Measurements from ENCODE around the gene SNED1.

The SNED1 gene

GRCh38 chr2:241131531-241131930, 133.1 kb downstream of the SNED1 start:
- Histone ChIP-seq H3K4me1 (ENCODE audit: control insufficient read depth, insufficient read depth, low read length) (no peaks in the 10 kb centered on the region), H3K9me3 (ENCODE audit: control insufficient read depth, low read length) (no peaks in the 10 kb centered on the region), H3K4me3 (ENCODE audit: low read length) (no peak overlapping the region), H3K36me3 (ENCODE audit: control insufficient read depth, insufficient read depth, low read length) (no peaks in the 10 kb centered on the region), H3K9ac (ENCODE audit: low read length) (no peak overlapping the region), H3K27me3 (ENCODE audit: control insufficient read depth, insufficient read depth, low read length) (no peaks in the 10 kb centered on the region)

GRCh38 chr2:241132538-241133435, 134.4 kb downstream of the SNED1 start:
- Histone ChIP-seq H3K36me3 (ENCODE audit: control insufficient read depth, insufficient read depth, low read length) (no peaks in the 10 kb centered on the region), H3K9me3 (ENCODE audit: control insufficient read depth, low read length) (no peaks in the 10 kb centered on the region), H3K9ac (ENCODE audit: low read length) (no peak overlapping the region), H3K4me3 (ENCODE audit: low read length) (no peak overlapping the region), H3K27me3 (ENCODE audit: control insufficient read depth, insufficient read depth, low read length) (no peaks in the 10 kb centered on the region), H3K4me1 (ENCODE audit: control insufficient read depth, insufficient read depth, low read length) (no peaks in the 10 kb centered on the region)

DNA sequence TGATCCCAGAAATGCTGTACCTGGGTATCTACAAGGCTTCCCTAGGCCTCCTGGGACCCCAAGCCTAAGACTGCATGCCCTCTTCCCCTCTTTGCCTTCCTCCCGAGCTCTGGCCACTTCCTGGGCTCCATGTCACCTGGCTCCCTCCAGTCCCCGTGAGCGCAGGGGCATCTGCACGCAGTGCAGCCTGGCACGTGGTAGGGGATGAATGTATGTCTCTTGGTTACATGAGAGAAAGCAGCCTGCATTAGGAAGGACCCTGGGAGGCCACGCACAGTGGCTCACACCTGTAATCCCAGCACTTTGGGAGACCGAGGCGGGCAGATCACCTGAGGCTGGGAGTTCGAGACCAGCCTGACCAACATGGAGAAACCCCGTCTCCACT, 135.0 kb downstream of the SNED1 start:
- no peaks in the 10 kb centered on the region for H3K4me1 ChIP-seq (ENCODE audit: control insufficient read depth, insufficient read depth, low read length)
- no peaks in the 10 kb centered on the region for H3K9me3 ChIP-seq (ENCODE audit: control insufficient read depth, low read length)
- H3K4me3 ChIP-seq (ENCODE audit: low read length) = no peak overlapping the region
- no peaks in the 10 kb centered on the region for H3K36me3 ChIP-seq (ENCODE audit: control insufficient read depth, insufficient read depth, low read length)
- no peaks in the 10 kb centered on the region for H3K27me3 ChIP-seq (ENCODE audit: control insufficient read depth, insufficient read depth, low read length)
- H3K9ac ChIP-seq (ENCODE audit: low read length) = no peak overlapping the region

GRCh38 chr2:241134711-241135110, 136.3 kb downstream of the SNED1 start:
- Histone ChIP-seq H3K4me1 (ENCODE audit: control insufficient read depth, insufficient read depth, low read length) (no peaks in the 10 kb centered on the region), H3K27me3 (ENCODE audit: control insufficient read depth, insufficient read depth, low read length) (no peaks in the 10 kb centered on the region), H3K9ac (ENCODE audit: low read length) (no peak overlapping the region), H3K36me3 (ENCODE audit: control insufficient read depth, insufficient read depth, low read length) (no peaks in the 10 kb centered on the region), H3K4me3 (ENCODE audit: low read length) (no peak overlapping the region), H3K9me3 (ENCODE audit: control insufficient read depth, low read length) (no peaks in the 10 kb centered on the region)

GRCh38 chr2:241135737-241136136, 137.3 kb downstream of the SNED1 start:
- H3K27me3 ChIP-seq (ENCODE audit: control insufficient read depth, insufficient read depth, low read length) = no peaks in the 10 kb centered on the region
- H3K36me3 ChIP-seq (ENCODE audit: control insufficient read depth, insufficient read depth, low read length) = no peaks in the 10 kb centered on the region
- no peaks in the 10 kb centered on the region for H3K4me1 ChIP-seq (ENCODE audit: control insufficient read depth, insufficient read depth, low read length)
- H3K4me3 ChIP-seq (ENCODE audit: low read length) = no peak overlapping the region
- H3K9me3 ChIP-seq (ENCODE audit: control insufficient read depth, low read length) = no peaks in the 10 kb centered on the region
- H3K9ac ChIP-seq (ENCODE audit: low read length) = no peak overlapping the region

DNA sequence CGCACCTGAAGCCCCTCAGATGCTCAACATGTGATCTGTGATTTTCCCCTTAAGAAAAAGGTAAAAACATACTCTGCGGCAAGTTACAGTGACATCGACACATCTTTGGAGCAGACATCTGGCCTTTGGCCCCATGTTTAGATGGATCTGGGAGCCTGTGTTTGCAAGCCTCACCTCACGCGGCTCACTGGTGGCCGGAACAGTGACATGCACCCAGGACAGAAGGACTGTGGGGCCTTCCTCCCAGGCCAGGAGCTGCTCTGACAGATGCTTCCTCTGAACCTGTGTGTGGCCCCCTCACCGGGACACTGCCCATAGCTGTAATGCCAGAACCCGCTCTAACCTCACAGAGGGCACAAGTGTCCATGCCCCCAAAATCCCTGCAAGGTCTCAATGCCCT, 137.8 kb downstream of the SNED1 start:
- H3K36me3 ChIP-seq (ENCODE audit: control insufficient read depth, insufficient read depth, low read length) = no peaks in the 10 kb centered on the region
- no peaks in the 10 kb centered on the region for H3K4me1 ChIP-seq (ENCODE audit: control insufficient read depth, insufficient read depth, low read length)
- H3K9me3 ChIP-seq (ENCODE audit: control insufficient read depth, low read length) = no peaks in the 10 kb centered on the region
- no peak overlapping the region for H3K4me3 ChIP-seq (ENCODE audit: low read length)
- no peaks in the 10 kb centered on the region for H3K27me3 ChIP-seq (ENCODE audit: control insufficient read depth, insufficient read depth, low read length)
- H3K9ac ChIP-seq (ENCODE audit: low read length) = no peak overlapping the region

- no peak overlapping the region for H3K4me3 ChIP-seq (ENCODE audit: low read length)
- no peaks in the 10 kb centered on the region for H3K36me3 ChIP-seq (ENCODE audit: control insufficient read depth, insufficient read depth, low read length)
These were observed 138.3 kb downstream of the SNED1 start for GRCh38 chr2:241136661-241137260.

DNA sequence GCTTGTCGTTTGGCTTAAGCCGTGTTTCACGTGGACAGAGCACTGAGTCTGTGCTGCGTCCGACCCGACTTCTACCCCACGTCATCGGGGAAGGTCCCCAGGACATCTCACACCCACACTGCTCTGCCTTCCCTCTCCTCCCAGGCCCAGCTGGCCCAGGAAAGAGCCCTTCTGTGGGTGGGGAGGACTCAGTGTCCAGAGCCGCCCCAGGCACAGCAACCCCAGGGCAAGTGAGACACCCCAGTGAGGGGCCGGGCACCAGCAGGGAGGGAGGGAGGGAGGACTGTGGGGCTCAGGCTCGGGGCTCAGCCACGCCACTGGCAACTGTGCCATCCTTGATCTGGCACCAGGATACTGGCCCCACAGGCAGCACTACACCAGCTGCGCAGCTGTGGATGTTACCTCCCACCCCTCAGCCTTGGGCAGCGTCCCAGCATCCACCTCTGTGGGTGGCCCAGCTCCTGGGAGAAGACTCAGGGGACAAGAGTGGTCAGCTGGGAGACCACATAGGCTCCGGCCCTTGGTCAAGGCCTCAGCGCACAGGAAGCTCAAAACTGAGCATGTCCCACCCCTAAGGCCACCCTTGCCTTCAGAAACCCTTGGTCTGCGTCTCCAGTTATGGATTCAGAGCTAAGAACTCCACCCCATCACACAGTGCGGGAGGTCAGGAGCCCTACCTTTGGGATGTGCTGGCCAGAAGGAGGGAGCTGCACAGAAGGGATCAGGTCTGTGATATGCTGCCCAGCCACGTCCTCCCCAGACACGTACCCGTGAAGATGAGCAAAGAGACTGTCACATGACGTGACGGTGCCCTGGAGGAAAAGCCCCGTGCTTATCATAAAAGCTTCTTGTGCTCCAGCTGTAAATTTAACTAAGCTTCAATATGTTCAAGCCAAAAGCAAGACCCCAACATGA, 139.1 kb downstream of the SNED1 start:
- Histone ChIP-seq H3K36me3 (ENCODE audit: control insufficient read depth, insufficient read depth, low read length) (no peaks in the 10 kb centered on the region), H3K9ac (ENCODE audit: low read length) (no peak overlapping the region), H3K9me3 (ENCODE audit: control insufficient read depth, low read length) (no peaks in the 10 kb centered on the region), H3K4me3 (ENCODE audit: low read length) (no peak overlapping the region), H3K4me1 (ENCODE audit: control insufficient read depth, insufficient read depth, low read length) (no peaks in the 10 kb centered on the region), H3K27me3 (ENCODE audit: control insufficient read depth, insufficient read depth, low read length) (no peaks in the 10 kb centered on the region)

More at GRCh38 chr2:241136661-241137260, 138.3 kb downstream of the SNED1 start:
- H3K9me3 ChIP-seq (ENCODE audit: control insufficient read depth, low read length) = no peaks in the 10 kb centered on the region
- H3K9ac ChIP-seq (ENCODE audit: low read length) = no peak overlapping the region
- H3K27me3 ChIP-seq (ENCODE audit: control insufficient read depth, insufficient read depth, low read length) = no peaks in the 10 kb centered on the region
- H3K4me1 ChIP-seq (ENCODE audit: control insufficient read depth, insufficient read depth, low read length) = no peaks in the 10 kb centered on the region

DNA sequence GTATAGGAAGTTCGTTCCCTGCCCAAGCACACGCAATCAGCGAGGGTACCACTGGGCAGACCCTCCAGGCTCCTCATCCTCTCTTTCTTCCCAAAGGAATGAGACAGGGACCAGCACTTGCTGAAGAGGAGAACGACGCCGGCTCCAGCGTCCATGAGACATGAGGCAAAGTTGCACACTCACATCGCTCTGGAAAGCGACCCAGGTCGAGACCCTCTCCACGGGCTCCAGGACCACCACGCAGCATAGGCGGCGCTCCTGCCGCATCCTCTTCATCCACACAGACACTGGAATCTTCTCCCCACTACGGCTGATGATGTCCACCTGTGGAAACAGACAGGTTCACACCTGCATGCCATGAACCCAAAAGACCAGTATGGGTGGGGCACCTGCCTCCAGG, 140.1 kb downstream of the SNED1 start:
- Histone ChIP-seq H3K4me1 (ENCODE audit: control insufficient read depth, insufficient read depth, low read length) (no peaks in the 10 kb centered on the region), H3K9ac (ENCODE audit: low read length) (no peak overlapping the region), H3K27me3 (ENCODE audit: control insufficient read depth, insufficient read depth, low read length) (no peaks in the 10 kb centered on the region), H3K36me3 (ENCODE audit: control insufficient read depth, insufficient read depth, low read length) (no peaks in the 10 kb centered on the region), H3K4me3 (ENCODE audit: low read length) (no peak overlapping the region), H3K9me3 (ENCODE audit: control insufficient read depth, low read length) (no peaks in the 10 kb centered on the region)

- no peaks in the 10 kb centered on the region for H3K36me3 ChIP-seq (ENCODE audit: control insufficient read depth, insufficient read depth, low read length)
- no peak overlapping the region for H3K9ac ChIP-seq (ENCODE audit: low read length)
- no peaks in the 10 kb centered on the region for H3K4me1 ChIP-seq (ENCODE audit: control insufficient read depth, insufficient read depth, low read length)
- H3K4me3 ChIP-seq (ENCODE audit: low read length) = no peak overlapping the region
- H3K9me3 ChIP-seq (ENCODE audit: control insufficient read depth, low read length) = no peaks in the 10 kb centered on the region
- H3K27me3 ChIP-seq (ENCODE audit: control insufficient read depth, insufficient read depth, low read length) = no peaks in the 10 kb centered on the region
These were observed 141.4 kb downstream of the SNED1 start for GRCh38 chr2:241139531-241140444.

DNA sequence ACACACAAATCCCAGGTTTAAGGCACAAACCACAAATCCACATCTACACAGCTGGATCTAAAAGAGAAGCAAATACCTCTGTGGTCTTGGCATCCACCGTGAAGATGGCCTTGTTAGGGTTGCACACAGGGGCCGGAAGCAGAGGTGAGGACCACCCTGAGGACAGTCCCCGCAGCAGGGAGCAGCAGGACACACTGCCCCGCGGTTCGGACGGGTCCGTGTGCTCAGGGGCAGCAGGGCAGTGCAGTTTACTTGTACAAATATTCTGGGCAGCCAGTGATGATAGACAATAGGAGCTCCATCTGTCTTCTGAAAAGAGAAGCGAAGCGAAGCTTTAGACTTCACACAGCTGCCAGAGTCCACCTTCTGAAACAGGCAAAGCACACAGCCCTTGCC, 142.0 kb downstream of the SNED1 start:
- H3K4me1 ChIP-seq (ENCODE audit: control insufficient read depth, insufficient read depth, low read length) = no peaks in the 10 kb centered on the region
- no peaks in the 10 kb centered on the region for H3K9me3 ChIP-seq (ENCODE audit: control insufficient read depth, low read length)
- no peaks in the 10 kb centered on the region for H3K36me3 ChIP-seq (ENCODE audit: control insufficient read depth, insufficient read depth, low read length)
- no peak overlapping the region for H3K4me3 ChIP-seq (ENCODE audit: low read length)
- H3K9ac ChIP-seq (ENCODE audit: low read length) = no peak overlapping the region
- H3K27me3 ChIP-seq (ENCODE audit: control insufficient read depth, insufficient read depth, low read length) = no peaks in the 10 kb centered on the region
